Erythroblast (primary cell): Measurements from ENCODE around the gene ADPRHL1.

Experiments
- GATA1 ChIP-seq: IDR thresholded peaks from 2 replicates; pipeline ENCODE4 v1.6.1; 2011; ENCODE audit warnings: low read depth, mild to moderate bottlenecking, control low read depth, low read length, moderate library complexity
- POLR2A ChIP-seq: IDR thresholded peaks from 2 replicates; pipeline ENCODE4 v1.6.1; 2011; ENCODE audit warnings: mild to moderate bottlenecking, low read length

- TF ChIP-seq POLR2A (no peak), GATA1 (no peak)
These were observed 25.9 kb upstream of the ADPRHL1 start for GRCh38 chr13:113479179-113479578.
